Measurements from ENCODE around the gene IER3IP1. TPM values are rescaled to one million over a fixed set of nuclear protein-coding genes. Genes with fewer than 3 reads are reported as not detected.
A peak's percentile ranks its signal among the peaks of the same experiment; 100 is the strongest.
"Not testable (repeated sequence)": the region's sequence is repeated elsewhere in the genome, so short reads cannot be mapped to it uniquely, and the experiment has no call there.

The IER3IP1 gene
- total RNA-seq, 1 experiment from 2014 or later: 14.1 TPM

DNA sequence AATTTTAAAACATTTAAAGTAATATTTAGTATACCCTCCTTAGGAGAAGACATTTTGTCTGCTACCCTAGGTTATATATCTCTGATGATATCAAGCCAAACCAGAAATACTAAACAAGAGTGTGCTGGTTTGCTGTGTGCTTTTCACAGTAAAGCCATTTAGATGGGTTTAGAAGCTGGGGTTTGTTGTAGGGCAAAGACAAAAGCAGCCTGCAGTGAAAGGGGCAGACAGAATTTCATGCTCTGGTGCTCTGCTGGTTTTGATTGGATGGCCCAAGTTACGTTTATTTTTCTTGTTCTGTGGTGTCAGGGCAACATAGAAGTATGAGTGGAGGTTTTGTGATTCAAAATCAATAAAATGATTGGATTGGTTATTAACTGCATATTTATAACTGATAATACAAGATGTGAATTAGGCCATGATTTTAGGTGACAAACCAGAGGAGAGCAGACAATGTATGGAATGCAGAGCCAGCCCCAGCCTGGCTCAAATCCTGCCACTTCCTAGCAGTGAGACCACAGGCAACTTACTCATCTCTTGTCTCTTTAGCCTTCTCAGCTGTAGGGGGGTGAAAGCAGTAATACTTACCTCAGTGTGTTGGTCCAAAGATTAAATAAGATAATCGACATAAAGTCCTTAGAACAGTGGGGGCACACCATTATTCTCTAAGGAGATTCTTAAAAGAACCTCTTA is 30.9 kb upstream of the IER3IP1 start:
- TF ChIP-seq CTCF (IDR thresholded peaks at IDR 0.05; ENCODE audit: unreplicated experiment): no peak
- no peak for DNase-seq (ENCODE audit: unreplicated experiment)
- Mint-ChIP-seq H3K9me3 (ENCODE audit: unreplicated experiment) (no peaks in the 10 kb centered on the region), H3K36me3 (ENCODE audit: insufficient read depth, unreplicated experiment) (no peaks in the 10 kb centered on the region), H3K4me3 (ENCODE audit: unreplicated experiment) (no peak overlapping the region), H3K4me1 (ENCODE audit: insufficient read depth, unreplicated experiment) (no peaks in the 10 kb centered on the region), H3K27ac (ENCODE audit: low read depth, unreplicated experiment) (no peak overlapping the region), H3K27me3 (ENCODE audit: insufficient read depth, unreplicated experiment) (peaks cover 69% of the 10 kb centered on the region)
- ChIA-PET CTCF (interaction anchor here (0.6 to 10.5 kb wide), 6 partner anchors 104 to 542 kb away, joined by 3 to 164 read pairs (median 3); no protein-coding TSS in a partner anchor), POLR2A (no interaction called here)
- intact Hi-C loops (cut with micrococcal nuclease): no loop called here
- no TSS peak for BruUV-seq (replicated peaks)

GRCh38 chr18:47204908-47205522 is 28.9 kb upstream of the IER3IP1 start:
- CTCF ChIA-PET: interaction anchor here (0.5 to 10.5 kb wide), 45 partner anchors 10 to 1036 kb away, joined by 3 to 164 read pairs (median 4); partner anchors contain the start of gene HDHD2
- no peaks in the 10 kb centered on the region for H3K9me3 Mint-ChIP-seq (ENCODE audit: unreplicated experiment)
- intact Hi-C loops (cut with micrococcal nuclease): loop anchor here (1.0 kb wide), 2 partner anchors 105 to 155 kb away; no protein-coding TSS in a partner anchor
- peak; percentile 61 for DNase-seq (ENCODE audit: unreplicated experiment)
- H3K4me1 Mint-ChIP-seq (ENCODE audit: insufficient read depth, unreplicated experiment): no peaks in the 10 kb centered on the region
- BruUV-seq (replicated peaks): no TSS peak
- peaks cover 62% of the 10 kb centered on the region for H3K27me3 Mint-ChIP-seq (ENCODE audit: insufficient read depth, unreplicated experiment)
- POLR2A ChIA-PET: interaction anchor here (1.0 to 1.2 kb wide), 2 partner anchors 54 to 154 kb away, joined by 4 to 5 read pairs; partner anchors contain the start of gene HDHD2
- peak; percentile 86 for TF ChIP-seq CTCF (IDR thresholded peaks at IDR 0.05; ENCODE audit: unreplicated experiment)
- H3K4me3 Mint-ChIP-seq (ENCODE audit: unreplicated experiment): no peak overlapping the region
- H3K27ac Mint-ChIP-seq (ENCODE audit: low read depth, unreplicated experiment): no peak overlapping the region
- no peaks in the 10 kb centered on the region for H3K36me3 Mint-ChIP-seq (ENCODE audit: insufficient read depth, unreplicated experiment)

GRCh38 chr18:47203626-47204464 is 27.7 kb upstream of the IER3IP1 start:
- H3K36me3 Mint-ChIP-seq (ENCODE audit: insufficient read depth, unreplicated experiment): no peaks in the 10 kb centered on the region
- POLR2A ChIA-PET: interaction anchor here (0.6 to 1.4 kb wide), 3 partner anchors 12 to 332 kb away, joined by 3 to 4 read pairs (median 3); no protein-coding TSS in a partner anchor
- H3K27me3 Mint-ChIP-seq (ENCODE audit: insufficient read depth, unreplicated experiment): peaks cover 62% of the 10 kb centered on the region
- no peak for TF ChIP-seq CTCF (IDR thresholded peaks at IDR 0.05; ENCODE audit: unreplicated experiment)
- intact Hi-C loops (cut with micrococcal nuclease): no loop called here
- H3K4me1 Mint-ChIP-seq (ENCODE audit: insufficient read depth, unreplicated experiment): no peaks in the 10 kb centered on the region
- BruUV-seq (replicated peaks): no TSS peak
- H3K9me3 Mint-ChIP-seq (ENCODE audit: unreplicated experiment): no peaks in the 10 kb centered on the region
- no peak for DNase-seq (ENCODE audit: unreplicated experiment)
- CTCF ChIA-PET: interaction anchor here (0.6 to 10.5 kb wide), 29 partner anchors 11 to 833 kb away, joined by 3 to 164 read pairs (median 8); partner anchors contain the start of gene HDHD2
- no peak overlapping the region for H3K4me3 Mint-ChIP-seq (ENCODE audit: unreplicated experiment)
- H3K27ac Mint-ChIP-seq (ENCODE audit: low read depth, unreplicated experiment): no peak overlapping the region

GRCh38 chr18:47195961-47196360 is 19.8 kb upstream of the IER3IP1 start:
- H3K36me3 Mint-ChIP-seq (ENCODE audit: insufficient read depth, unreplicated experiment): not testable (repeated sequence)

More at GRCh38 chr18:47195961-47196360, 19.8 kb upstream of the IER3IP1 start:
- DNase-seq (ENCODE audit: unreplicated experiment); H3K4me1 Mint-ChIP-seq (ENCODE audit: insufficient read depth, unreplicated experiment); H3K4me3 Mint-ChIP-seq (ENCODE audit: unreplicated experiment); H3K27ac Mint-ChIP-seq (ENCODE audit: low read depth, unreplicated experiment); intact Hi-C loops (cut with micrococcal nuclease); BruUV-seq (replicated peaks); H3K9me3 Mint-ChIP-seq (ENCODE audit: unreplicated experiment); POLR2A ChIA-PET: not testable (repeated sequence)
- peaks cover 86% of the 10 kb centered on the region for H3K27me3 Mint-ChIP-seq (ENCODE audit: insufficient read depth, unreplicated experiment)
- CTCF ChIA-PET: interaction anchor here (0.7 to 6.8 kb wide), 3 partner anchors 8 to 1322 kb away, joined by 3 to 60 read pairs (median 4); no protein-coding TSS in a partner anchor
